Nephron (organoid): ENCODE results near the gene AHCYL2.
"Not testable (repeated sequence)": the region's sequence is repeated elsewhere in the genome, so short reads cannot be mapped to it uniquely, and the experiment has no call there.

Source experiments
- H3K27ac Mint-ChIP-seq, 3 experiments: 2 replicates each; pipeline ENCODE4 v1.8.0; 2020; ENCODE audit warnings: mixed read lengths in 3 of 3, mild to moderate bottlenecking in 2 of 3, moderate library complexity in 1 of 3
- H3K27me3 Mint-ChIP-seq: 2 replicates; pipeline ENCODE4 v1.8.0; 2021; ENCODE audit warnings: low read depth, mild to moderate bottlenecking, moderate library complexity, mixed read lengths
- H3K36me3 Mint-ChIP-seq: 2 replicates; pipeline ENCODE4 v1.8.0; 2020; ENCODE audit warnings: low read depth, mixed read lengths
- H3K4me1 Mint-ChIP-seq: 2 replicates; pipeline ENCODE4 v1.8.0; 2020; ENCODE audit warnings: mixed read lengths
- H3K4me3 Mint-ChIP-seq, 3 experiments: 2 replicates each; pipeline ENCODE4 v1.8.0; 2020; ENCODE audit warnings: mild to moderate bottlenecking in 3 of 3, mixed read lengths in 3 of 3, moderate library complexity in 2 of 3
- H3K9me3 Mint-ChIP-seq: 2 replicates; pipeline ENCODE4 v1.8.0; 2020; ENCODE audit warnings: mixed read lengths
- CTCF ChIP-seq, 3 experiments: fragments of 200-600 bp; sonication (generic); IDR thresholded peaks; one replicate each; pipeline ENCODE4 v1.5.0; 2021; ENCODE audit warnings: antibody characterized with exemption in 3 of 3; ENCODE audit not compliant: unreplicated experiment in 3 of 3

Gene AHCYL2

DNA sequence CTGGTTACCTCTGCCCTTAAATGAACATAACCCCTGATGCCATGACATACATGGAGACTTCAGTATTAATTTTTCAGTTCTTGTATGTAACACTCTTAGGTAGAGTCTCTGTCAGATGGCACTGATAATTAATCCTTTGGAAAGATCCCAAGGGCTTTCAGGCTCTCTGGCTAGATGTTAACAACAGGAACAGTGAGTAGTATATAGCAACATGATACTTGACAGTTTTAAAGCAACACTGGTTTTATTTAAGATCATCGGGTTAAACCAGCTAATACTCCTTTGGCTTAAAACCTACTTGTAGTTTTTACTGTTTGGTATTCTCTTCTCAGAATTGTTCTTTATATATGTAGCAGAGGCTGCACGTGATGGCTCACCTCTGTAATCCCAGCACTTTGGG, 27.3 kb downstream of the AHCYL2 start:
- no peak for TF ChIP-seq CTCF (IDR thresholded peaks at IDR 0.05; ENCODE audit: unreplicated experiment in 3 of 3)
- Mint-ChIP-seq H3K4me1 (peaks cover 11% of the 10 kb centered on the region), H3K4me3 (no peak overlapping the region), H3K36me3 (peaks cover 5% of the 10 kb centered on the region), H3K27ac (no peak overlapping the region), H3K27me3 (no peaks in the 10 kb centered on the region), H3K9me3 (no peaks in the 10 kb centered on the region)

GRCh38 chr7:129252603-129253002, 27.8 kb downstream of the AHCYL2 start:
- H3K27me3 Mint-ChIP-seq, H3K4me3 Mint-ChIP-seq, H3K36me3 Mint-ChIP-seq, H3K9me3 Mint-ChIP-seq, H3K27ac Mint-ChIP-seq: not testable (repeated sequence)
- H3K4me1 Mint-ChIP-seq: peaks cover 11% of the 10 kb centered on the region

DNA sequence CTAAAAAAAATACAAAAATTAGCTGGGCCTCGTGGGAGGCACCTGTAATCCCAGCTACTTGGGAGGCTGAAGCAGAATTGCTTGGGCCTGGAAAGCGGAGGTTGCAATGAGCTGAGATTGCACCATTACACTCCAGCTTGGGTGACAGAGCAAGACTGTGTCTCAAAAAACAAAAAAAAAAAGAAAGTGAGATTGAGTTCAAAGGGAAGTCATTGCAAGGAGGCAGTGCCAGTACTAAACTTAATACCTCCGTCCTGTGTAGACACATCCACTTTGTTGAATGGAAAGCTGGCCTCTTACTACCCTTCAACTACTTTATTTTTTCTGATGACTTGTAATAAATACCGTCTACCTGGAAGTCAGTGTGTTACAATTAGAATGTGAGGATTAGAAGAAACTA, 31.0 kb downstream of the AHCYL2 start:
- H3K36me3 Mint-ChIP-seq: no peaks in the 10 kb centered on the region
- H3K27ac Mint-ChIP-seq: no peak overlapping the region
- TF ChIP-seq CTCF (IDR thresholded peaks at IDR 0.05; ENCODE audit: unreplicated experiment in 3 of 3): no peak
- H3K9me3 Mint-ChIP-seq: no peaks in the 10 kb centered on the region
- no peaks in the 10 kb centered on the region for H3K27me3 Mint-ChIP-seq
- H3K4me3 Mint-ChIP-seq: no peak overlapping the region
- H3K4me1 Mint-ChIP-seq: peaks cover 11% of the 10 kb centered on the region

DNA sequence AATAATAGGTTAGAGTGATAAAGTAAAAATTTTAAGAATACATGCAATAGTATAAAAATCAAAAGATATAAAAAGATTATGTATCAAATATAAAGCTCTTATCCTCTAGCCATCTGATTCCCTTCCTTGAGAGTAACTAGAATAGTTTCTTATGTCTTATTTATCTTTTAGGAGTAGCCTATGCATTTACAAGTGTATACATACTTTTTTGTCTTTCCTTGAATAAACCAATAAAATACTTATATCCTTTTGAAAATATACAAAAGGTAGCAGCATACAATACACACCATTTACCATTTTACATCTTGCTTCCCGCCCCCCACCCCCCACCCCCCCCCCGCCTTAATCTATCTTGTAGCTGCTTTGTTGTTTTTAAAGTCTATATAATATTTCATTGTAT, 31.4 kb downstream of the AHCYL2 start:
- no peak overlapping the region for H3K4me3 Mint-ChIP-seq
- no peak for TF ChIP-seq CTCF (IDR thresholded peaks at IDR 0.05; ENCODE audit: unreplicated experiment in 3 of 3)
- H3K4me1 Mint-ChIP-seq: peaks cover 11% of the 10 kb centered on the region
- no peak overlapping the region for H3K27ac Mint-ChIP-seq
- no peaks in the 10 kb centered on the region for H3K9me3 Mint-ChIP-seq
- H3K27me3 Mint-ChIP-seq: no peaks in the 10 kb centered on the region
- H3K36me3 Mint-ChIP-seq: no peaks in the 10 kb centered on the region

GRCh38 chr7:129257168-129257567, 32.3 kb downstream of the AHCYL2 start:
- no peak overlapping the region for H3K27ac Mint-ChIP-seq
- peaks cover 6% of the 10 kb centered on the region for H3K4me1 Mint-ChIP-seq
- H3K27me3 Mint-ChIP-seq: no peaks in the 10 kb centered on the region
- no peak overlapping the region for H3K4me3 Mint-ChIP-seq
- H3K9me3 Mint-ChIP-seq: no peaks in the 10 kb centered on the region
- no peaks in the 10 kb centered on the region for H3K36me3 Mint-ChIP-seq
- TF ChIP-seq CTCF (IDR thresholded peaks at IDR 0.05; ENCODE audit: unreplicated experiment in 3 of 3): no peak

- Mint-ChIP-seq H3K27ac (peak overlapping the region in 1 of 3 experiments; percentile 57), H3K4me3 (no peak overlapping the region), H3K4me1 (no peaks in the 10 kb centered on the region), H3K27me3 (no peaks in the 10 kb centered on the region), H3K36me3 (no peaks in the 10 kb centered on the region), H3K9me3 (no peaks in the 10 kb centered on the region)
- TF ChIP-seq CTCF (IDR thresholded peaks at IDR 0.05; ENCODE audit: unreplicated experiment in 3 of 3): no peak
These were observed 34.0 kb downstream of the AHCYL2 start for GRCh38 chr7:129258649-129259389.
